ENCODE results near the gene PCDHGA6. TPM values are rescaled to one million over a fixed set of nuclear protein-coding genes. Genes with fewer than 3 reads are reported as not detected.

PCDHGA6 gene
- total RNA-seq, 4 donors from 2014 or later: 3.1 to 6.2 (median 3.4) TPM

- TF ChIP-seq CTCF (IDR thresholded peaks at IDR 0.05; ENCODE audit: low read depth): no peak
Observed at GRCh38 chr5:141343242-141343952, 30.3 kb upstream of the PCDHGA6 start, which contains the start of gene PCDHGA3. Gene PCDHGA3, plus strand, starts transcription at chr5:141343829. Its CDS starts 205 bp downstream, at chr5:141344034.

- TF ChIP-seq CTCF (IDR thresholded peaks at IDR 0.05; ENCODE audit: low read depth): no peak
Observed at GRCh38 chr5:141343953-141344463, 29.7 kb upstream of the PCDHGA6 start.

GRCh38 chr5:141345327-141345726 is 28.4 kb upstream of the PCDHGA6 start:
- TF ChIP-seq CTCF (IDR thresholded peaks at IDR 0.05; ENCODE audit: low read depth): no peak

GRCh38 chr5:141349917-141350619 is 23.6 kb upstream of the PCDHGA6 start, which contains the start of gene PCDHGB1:
Gene PCDHGB1, plus strand, starts transcription at chr5:141350099. Its CDS starts 162 bp downstream, at chr5:141350261.
- no peak for TF ChIP-seq CTCF (IDR thresholded peaks at IDR 0.05; ENCODE audit: low read depth)

- TF ChIP-seq CTCF (IDR thresholded peaks at IDR 0.05; ENCODE audit: low read depth): no peak
Observed at GRCh38 chr5:141351591-141351990, 22.1 kb upstream of the PCDHGA6 start.

- TF ChIP-seq CTCF (IDR thresholded peaks at IDR 0.05; ENCODE audit: low read depth): no peak
Observed at GRCh38 chr5:141354900-141355469, 18.7 kb upstream of the PCDHGA6 start, which contains the start of gene PCDHGA4. Gene PCDHGA4, plus strand, starts transcription at chr5:141355021. Its CDS starts 87 bp downstream, at chr5:141355108.

- no peak for TF ChIP-seq CTCF (IDR thresholded peaks at IDR 0.05; ENCODE audit: low read depth)
Observed at GRCh38 chr5:141355641-141356040, 18.1 kb upstream of the PCDHGA6 start.
